Neural cell (in vitro differentiated cells): ENCODE results near the gene TEX22. TPM values are rescaled to one million over a fixed set of nuclear protein-coding genes. Genes with fewer than 3 reads are reported as not detected.

Source experiments
- H2AFZ ChIP-seq: fragments of 200-600, 300-800 bp; sonication (generic), shearing (Covaris generic); 2 replicates; pipeline ENCODE4 v1.6.0; 2014; ENCODE audit warnings: low read depth, mild to moderate bottlenecking, antibody characterized with exemption, low read length, moderate library complexity
- H3F3A ChIP-seq: fragments of 200-600 bp; shearing (Covaris generic); 2 replicates; pipeline ENCODE4 v1.6.1; 2016; ENCODE audit warnings: mild to moderate bottlenecking, moderate library complexity, mixed read lengths, antibody characterized with exemption, low read length; ENCODE audit not compliant: insufficient read depth, poor library complexity, severe bottlenecking
- H3K27ac ChIP-seq: fragments of 200-600, 300-800 bp; sonication (generic), shearing (Covaris generic); 2 replicates; pipeline ENCODE4 v1.5.1; 2014; ENCODE audit warnings: mild to moderate bottlenecking, low read length, moderate library complexity
- H3K27me3 ChIP-seq: fragments of 300-800, 200-600 bp; sonication (generic), shearing (Covaris generic); 2 replicates; pipeline ENCODE4 v1.6.0; 2014; ENCODE audit warnings: mild to moderate bottlenecking, low read depth, low read length, moderate library complexity; ENCODE audit not compliant: insufficient read depth
- H3K36me3 ChIP-seq: fragments of 300-800, 200-600 bp; sonication (generic), shearing (Covaris generic); 2 replicates; pipeline ENCODE4 v1.5.1; 2014; ENCODE audit warnings: mild to moderate bottlenecking, antibody characterized with exemption, low read length, moderate library complexity; ENCODE audit not compliant: insufficient read depth
- H3K4me2 ChIP-seq: fragments of 300-800, 200-600 bp; sonication (generic), shearing (Covaris generic); 2 replicates; pipeline ENCODE4 v1.6.0; 2014; ENCODE audit warnings: mild to moderate bottlenecking, low read length
- H3K4me3 ChIP-seq: fragments of 300-800, 200-600 bp; sonication (generic), shearing (Covaris generic); 2 replicates; pipeline ENCODE4 v1.5.1; 2014; ENCODE audit warnings: mild to moderate bottlenecking, low read length, moderate library complexity
- H3K79me2 ChIP-seq: fragments of 200-600 bp; shearing (Covaris generic); replicated peaks from 2 replicates; pipeline ENCODE4 v1.6.0; 2014; ENCODE audit warnings: mild to moderate bottlenecking, low read length, moderate library complexity; ENCODE audit not compliant: insufficient read depth
- H3K9ac ChIP-seq: fragments of 300-800, 200-600 bp; sonication (generic), shearing (Covaris generic); 2 replicates; pipeline ENCODE4 v1.6.1; 2016; ENCODE audit warnings: mild to moderate bottlenecking, low read length, mixed read lengths
- H3K9me2 ChIP-seq: fragments of 200-600 bp; shearing (Covaris generic); 2 replicates; pipeline ENCODE4 v1.6.1; 2016; ENCODE audit warnings: mild to moderate bottlenecking, low read length, mixed read lengths; ENCODE audit not compliant: insufficient read depth
- H3K9me3 ChIP-seq: fragments of 200-600, 300-800 bp; sonication (generic), shearing (Covaris generic); 2 replicates; pipeline ENCODE4 v1.6.1; 2016; ENCODE audit warnings: mild to moderate bottlenecking, mixed run types, low read length, moderate library complexity, mixed read lengths
- H4K20me1 ChIP-seq: fragments of 200-600 bp; shearing (Covaris generic); 2 replicates; pipeline ENCODE4 v1.6.1; 2016; ENCODE audit warnings: mild to moderate bottlenecking, mixed run types; ENCODE audit not compliant: insufficient read depth
- CTCF ChIP-seq: fragments of 450-650 bp; IDR thresholded peaks from 2 replicates; pipeline ENCODE4 v1.5.1; 2014; ENCODE audit warnings: antibody characterized with exemption, mild to moderate bottlenecking, moderate library complexity; ENCODE audit not compliant: poor library complexity, severe bottlenecking
- EP300 ChIP-seq: fragments of 450-650 bp; conservative IDR thresholded peaks from 2 replicates; pipeline ENCODE4 v1.6.1; 2014; ENCODE audit warnings: antibody characterized with exemption, mild to moderate bottlenecking, moderate library complexity; ENCODE audit not compliant: poor library complexity, severe bottlenecking
- EZH2 ChIP-seq: fragments of 200-600, 300-800 bp; shearing (Covaris generic), sonication (generic); IDR thresholded peaks from 2 replicates; pipeline ENCODE4 v1.6.1; 2014; ENCODE audit warnings: antibody characterized with exemption, low read length, borderline replicate concordance, mild to moderate bottlenecking; ENCODE audit not compliant: insufficient read depth, poor library complexity, severe bottlenecking
- MXI1 ChIP-seq: fragments of 450-650 bp; conservative IDR thresholded peaks from 2 replicates; pipeline ENCODE4 v1.6.1; 2014; ENCODE audit warnings: antibody characterized with exemption, mild to moderate bottlenecking; ENCODE audit not compliant: poor library complexity, severe bottlenecking
- POLR2AphosphoS5 ChIP-seq: IDR thresholded peaks from 2 replicates; pipeline ENCODE4 v1.6.1; 2012
- RAD21 ChIP-seq: fragments of 450-650 bp; conservative IDR thresholded peaks from 2 replicates; pipeline ENCODE4 v1.6.1; 2014; ENCODE audit warnings: antibody characterized with exemption, mild to moderate bottlenecking, moderate library complexity
- REST ChIP-seq: IDR thresholded peaks from 2 replicates; pipeline ENCODE4 v1.6.1; 2012; ENCODE audit warnings: borderline replicate concordance
- SMC3 ChIP-seq: fragments of 450-650 bp; conservative IDR thresholded peaks from 2 replicates; pipeline ENCODE4 v1.6.1; 2014; ENCODE audit warnings: antibody characterized with exemption, mild to moderate bottlenecking, moderate library complexity; ENCODE audit not compliant: poor library complexity
- TAF1 ChIP-seq: IDR thresholded peaks from 2 replicates; pipeline ENCODE4 v1.6.1; 2012; ENCODE audit warnings: low read depth
- polyA plus RNA-seq: library from polyadenylated mRNA; depleted of rRNA; stranded (reverse); fragments of >200 nt; gene quantifications from 2 replicates; pipeline ENCODE4 v1.2.3, GENCODE V29; 2014

TEX22 gene
- polyA plus RNA-seq, 1 donor from 2014 or later = 0.22 TPM

GRCh38 chr14:105449276-105450122, 51.2 kb downstream of the TEX22 start:
- Histone ChIP-seq H3K36me3 (no peaks in the 10 kb centered on the region), H3K4me3 (no peak overlapping the region), H3K9me3 (no peaks in the 10 kb centered on the region), H3K27ac (no peak overlapping the region), H3K9ac (no peak overlapping the region), H3K9me2 (no peaks in the 10 kb centered on the region), H2AFZ (no peak overlapping the region), H3F3A (no peaks in the 10 kb centered on the region), H3K79me2 (no peaks in the 10 kb centered on the region), H3K27me3 (no peaks in the 10 kb centered on the region), H3K4me2 (no peak overlapping the region), H4K20me1 (no peaks in the 10 kb centered on the region)
- TF ChIP-seq CTCF (no peak), EZH2 (no peak), TAF1 (no peak), SMC3 (no peak), MXI1 (no peak), RAD21 (no peak), POLR2AphosphoS5 (no peak), EP300 (no peak), REST (no peak)

- H4K20me1 ChIP-seq = no peaks in the 10 kb centered on the region
- H3K27me3 ChIP-seq = no peaks in the 10 kb centered on the region
- H3K9me3 ChIP-seq = no peaks in the 10 kb centered on the region
- no peak for TF ChIP-seq RAD21
- no peak for TF ChIP-seq EP300
- TF ChIP-seq REST = no peak
- no peak for TF ChIP-seq MXI1
- TF ChIP-seq EZH2 = no peak
- TF ChIP-seq SMC3 = no peak
- TF ChIP-seq TAF1 = no peak
- no peak for TF ChIP-seq POLR2AphosphoS5
- TF ChIP-seq CTCF = no peak
- H3K9ac ChIP-seq = no peak overlapping the region
- no peaks in the 10 kb centered on the region for H3F3A ChIP-seq
- H3K9me2 ChIP-seq = no peaks in the 10 kb centered on the region
- no peak overlapping the region for H2AFZ ChIP-seq
- H3K79me2 ChIP-seq = no peaks in the 10 kb centered on the region
- H3K4me2 ChIP-seq = no peak overlapping the region
- no peak overlapping the region for H3K27ac ChIP-seq
- no peak overlapping the region for H3K4me3 ChIP-seq
- no peaks in the 10 kb centered on the region for H3K36me3 ChIP-seq
Observed at GRCh38 chr14:105450123-105450505, 51.8 kb downstream of the TEX22 start.
